ENCODE data around the gene L2HGDH. TPM values are rescaled to one million over a fixed set of nuclear protein-coding genes. Genes with fewer than 3 reads are reported as not detected.
"Not testable (repeated sequence)": the region's sequence is repeated elsewhere in the genome, so short reads cannot be mapped to it uniquely, and the experiment has no call there.

L2HGDH gene
- total RNA-seq, 2 experiments from 2014 or later = 12.7 to 13.6 TPM

DNA sequence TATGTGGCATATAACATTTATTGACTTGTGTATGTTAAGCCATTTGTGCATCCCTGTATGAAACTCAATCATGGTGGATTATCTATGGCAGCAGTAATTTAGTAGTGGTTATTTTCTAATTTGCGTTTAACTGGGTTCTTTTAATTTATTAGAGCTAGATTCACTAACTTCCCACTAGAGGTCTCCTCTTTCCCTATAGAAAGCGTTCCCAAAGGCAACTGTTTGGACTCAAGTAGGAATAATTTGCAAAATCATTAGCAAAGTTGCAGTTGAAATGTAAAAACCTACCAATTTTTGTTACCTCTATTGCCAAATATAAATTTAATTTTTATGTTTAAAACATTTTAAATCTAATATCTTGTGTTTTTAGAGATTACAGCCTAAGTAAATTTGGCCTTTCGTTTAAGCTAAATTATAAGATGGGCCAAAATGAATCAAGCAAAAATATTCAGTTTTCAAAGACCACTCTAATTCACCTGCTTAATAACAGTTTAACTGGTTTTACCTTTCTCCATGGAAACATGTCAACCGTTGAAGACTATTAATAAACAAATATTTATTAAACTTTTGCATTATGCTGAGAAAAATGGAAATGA, 6.1 kb upstream of the L2HGDH start:
- Mint-ChIP-seq H3K4me1 (ENCODE audit: low read depth) (peaks cover 24% of the 10 kb centered on the region), H3K27ac (no peak overlapping the region), H3K27me3 (ENCODE audit: low read depth) (no peaks in the 10 kb centered on the region), H3K36me3 (ENCODE audit: low read depth) (peaks cover 31% of the 10 kb centered on the region), H3K9me3 (ENCODE audit: insufficient read depth) (peaks cover 10% of the 10 kb centered on the region), H3K4me3 (no peak overlapping the region)
- ChIA-PET POLR2A (interaction anchor here (0.7 kb wide), 1 partner anchor 437 kb away, joined by 4 read pairs; no protein-coding TSS in a partner anchor), CTCF (interaction anchor here (0.6 to 2.7 kb wide), 6 partner anchors 10 to 214 kb away, joined by 3 to 8 read pairs (median 3); partner anchors contain the start of gene MAP4K5)
- DNase-seq (no peak), ATAC-seq (no peak)

DNA sequence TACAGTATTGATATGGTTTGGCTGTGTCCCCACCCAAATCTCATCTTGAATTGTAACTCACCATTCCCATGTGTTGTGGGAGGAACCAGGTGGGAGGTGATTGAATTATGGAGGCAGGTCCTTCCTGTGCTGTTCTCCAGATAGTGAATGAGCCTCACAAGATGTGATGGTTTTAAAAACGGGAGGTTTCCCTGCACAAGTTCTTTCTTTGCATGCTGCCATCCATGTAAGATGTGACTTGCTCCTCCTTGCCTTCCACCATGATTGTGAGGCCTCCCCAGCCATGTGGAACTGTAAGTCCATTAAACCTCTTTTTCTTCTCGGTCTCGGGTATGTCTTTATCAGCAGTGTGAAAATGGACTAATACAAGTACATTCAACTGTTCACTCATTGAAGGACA, 2.1 kb upstream of the L2HGDH start:
- DNase-seq; POLR2A ChIA-PET; ATAC-seq; H3K4me3 Mint-ChIP-seq; CTCF ChIA-PET; H3K27ac Mint-ChIP-seq; H3K27me3 Mint-ChIP-seq (ENCODE audit: low read depth): not testable (repeated sequence)
- Mint-ChIP-seq H3K36me3 (ENCODE audit: low read depth) (peaks cover 31% of the 10 kb centered on the region), H3K4me1 (ENCODE audit: low read depth) (peaks cover 40% of the 10 kb centered on the region), H3K9me3 (ENCODE audit: insufficient read depth) (peaks cover 10% of the 10 kb centered on the region)

DNA sequence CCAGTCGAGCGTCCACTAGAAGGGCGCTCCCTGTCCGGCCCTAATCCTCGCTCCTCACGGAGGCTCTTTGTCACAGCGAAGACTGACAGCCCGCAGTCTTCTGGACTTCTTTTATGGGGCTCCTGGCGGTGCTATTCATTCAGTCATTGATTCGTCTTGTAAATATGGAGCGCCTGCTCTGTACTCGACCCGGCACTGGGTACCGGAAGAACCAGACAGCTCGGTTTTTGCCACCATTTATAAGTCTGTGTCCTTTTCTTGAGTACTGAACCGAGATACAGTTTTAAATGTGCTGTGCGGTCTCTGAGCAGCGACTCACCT, 665 bp upstream of the L2HGDH start:
- Mint-ChIP-seq H3K4me3 (peak overlapping the region; percentile 95), H3K4me1 (ENCODE audit: low read depth) (peaks cover 44% of the 10 kb centered on the region), H3K9me3 (ENCODE audit: insufficient read depth) (peaks cover 10% of the 10 kb centered on the region), H3K27ac (peak overlapping the region; percentile 98), H3K27me3 (ENCODE audit: low read depth) (no peaks in the 10 kb centered on the region), H3K36me3 (ENCODE audit: low read depth) (peaks cover 33% of the 10 kb centered on the region)
- DNase-seq (no peak), ATAC-seq (peak; percentile 47)
- ChIA-PET CTCF (interaction anchor here (0.9 to 3.0 kb wide), 7 partner anchors 8 to 548 kb away, joined by 3 to 50 read pairs (median 3); partner anchors contain the start of genes MAP4K5 and NEMF), POLR2A (interaction anchor here (0.6 to 2.8 kb wide), 8 partner anchors 9 to 548 kb away, joined by 3 to 25 read pairs (median 4); partner anchors contain the start of gene VCPKMT)

DNA sequence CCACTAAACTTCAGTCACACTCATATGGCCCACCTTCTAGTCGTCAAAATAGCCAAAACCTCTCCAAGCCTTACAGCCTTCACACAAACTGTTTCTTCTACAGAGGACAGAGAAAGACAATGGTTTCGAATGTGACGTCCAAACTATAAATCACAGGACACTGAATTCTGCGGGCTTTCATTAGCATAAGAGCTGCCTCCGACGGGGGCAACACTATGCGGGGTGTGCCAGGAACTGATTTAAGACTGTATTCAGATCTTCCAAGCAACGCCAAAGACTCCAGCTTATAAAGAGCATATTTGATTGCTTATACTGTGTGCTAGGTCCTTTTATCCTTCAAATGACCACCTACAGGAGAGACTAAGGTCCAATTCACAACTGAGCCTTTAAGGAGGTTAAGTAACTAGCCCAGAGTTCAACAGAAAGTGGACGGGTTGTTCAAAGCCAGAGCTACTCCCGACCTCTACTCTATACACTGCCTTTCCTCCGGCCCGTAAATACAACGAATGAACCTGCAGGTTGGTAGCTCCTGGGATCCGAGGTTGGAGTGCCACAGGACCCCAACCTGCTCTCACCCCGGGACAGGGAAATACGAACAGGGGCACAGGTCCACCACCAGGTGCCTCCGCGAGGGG, 575 bp downstream of the L2HGDH start:
- POLR2A ChIA-PET = interaction anchor here (0.8 to 2.8 kb wide), 8 partner anchors 10 to 691 kb away, joined by 3 to 25 read pairs (median 4); partner anchors contain the start of genes MGAT2, NIN, RPL36AL and VCPKMT
- ATAC-seq (no peak), DNase-seq (no peak)
- peak overlapping the region; percentile 98 for H3K27ac Mint-ChIP-seq
- H3K9me3 Mint-ChIP-seq (ENCODE audit: insufficient read depth) = peaks cover 10% of the 10 kb centered on the region
- H3K4me3 Mint-ChIP-seq = peak overlapping the region; percentile 95
- H3K27me3 Mint-ChIP-seq (ENCODE audit: low read depth) = no peaks in the 10 kb centered on the region
- H3K36me3 Mint-ChIP-seq (ENCODE audit: low read depth) = peaks cover 33% of the 10 kb centered on the region
- H3K4me1 Mint-ChIP-seq (ENCODE audit: low read depth) = peaks cover 43% of the 10 kb centered on the region
- CTCF ChIA-PET = interaction anchor here (0.9 to 3.0 kb wide), 7 partner anchors 9 to 459 kb away, joined by 3 to 50 read pairs (median 3); partner anchors contain the start of genes MAP4K5 and NEMF

- DNase-seq (no peak), ATAC-seq (no peak)
- ChIA-PET CTCF (interaction anchor here (1.1 to 3.0 kb wide), 3 partner anchors 10 to 458 kb away, joined by 4 to 50 read pairs (median 13); partner anchors contain the start of genes MAP4K5 and NEMF), POLR2A (interaction anchor here (2.7 to 2.8 kb wide), 2 partner anchors 11 to 53 kb away, joined by 14 to 25 read pairs; no protein-coding TSS in a partner anchor)
- Mint-ChIP-seq H3K9me3 (ENCODE audit: insufficient read depth) (peaks cover 10% of the 10 kb centered on the region), H3K27ac (no peak overlapping the region), H3K4me3 (peak overlapping the region; percentile 15), H3K4me1 (ENCODE audit: low read depth) (peaks cover 37% of the 10 kb centered on the region), H3K36me3 (ENCODE audit: low read depth) (peaks cover 26% of the 10 kb centered on the region), H3K27me3 (ENCODE audit: low read depth) (no peaks in the 10 kb centered on the region)
These were observed 1.6 kb downstream of the L2HGDH start for GRCh38 chr14:50310445-50310844.

DNA sequence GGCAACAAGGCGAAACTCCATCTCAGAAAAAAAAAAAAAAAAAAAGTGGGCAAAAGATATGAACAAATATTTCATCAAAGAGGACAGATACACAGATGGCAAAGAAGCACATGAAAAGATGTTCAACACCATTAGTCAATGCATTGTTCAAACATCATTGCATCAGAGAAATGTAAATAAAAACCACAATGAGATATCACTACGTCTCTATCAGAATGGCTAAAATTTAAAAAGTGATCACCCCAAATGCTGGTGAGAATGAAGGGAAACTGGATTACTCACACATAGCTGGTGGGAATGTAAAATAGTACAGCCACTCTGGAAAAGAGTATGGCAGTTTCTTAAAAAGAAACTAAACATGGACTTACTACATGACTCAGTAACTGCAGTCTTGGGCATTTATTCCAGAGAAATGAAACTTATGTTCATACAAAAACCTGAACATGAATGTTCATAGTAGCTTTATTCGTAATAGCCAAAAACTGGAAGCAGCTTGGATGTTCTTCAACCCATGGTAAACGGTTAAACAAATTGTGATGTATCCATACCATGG, 3.6 kb downstream of the L2HGDH start:
- H3K36me3 Mint-ChIP-seq (ENCODE audit: low read depth) = peaks cover 14% of the 10 kb centered on the region
- H3K9me3 Mint-ChIP-seq (ENCODE audit: insufficient read depth) = no peaks in the 10 kb centered on the region
- POLR2A ChIA-PET = no interaction called here
- CTCF ChIA-PET = interaction anchor here (0.8 kb wide), 1 partner anchor 12 kb away, joined by 5 read pairs; no protein-coding TSS in a partner anchor
- no peaks in the 10 kb centered on the region for H3K27me3 Mint-ChIP-seq (ENCODE audit: low read depth)
- peaks cover 27% of the 10 kb centered on the region for H3K4me1 Mint-ChIP-seq (ENCODE audit: low read depth)
- ATAC-seq = no peak
- H3K27ac Mint-ChIP-seq = no peak overlapping the region
- H3K4me3 Mint-ChIP-seq = no peak overlapping the region
- no peak for DNase-seq

DNA sequence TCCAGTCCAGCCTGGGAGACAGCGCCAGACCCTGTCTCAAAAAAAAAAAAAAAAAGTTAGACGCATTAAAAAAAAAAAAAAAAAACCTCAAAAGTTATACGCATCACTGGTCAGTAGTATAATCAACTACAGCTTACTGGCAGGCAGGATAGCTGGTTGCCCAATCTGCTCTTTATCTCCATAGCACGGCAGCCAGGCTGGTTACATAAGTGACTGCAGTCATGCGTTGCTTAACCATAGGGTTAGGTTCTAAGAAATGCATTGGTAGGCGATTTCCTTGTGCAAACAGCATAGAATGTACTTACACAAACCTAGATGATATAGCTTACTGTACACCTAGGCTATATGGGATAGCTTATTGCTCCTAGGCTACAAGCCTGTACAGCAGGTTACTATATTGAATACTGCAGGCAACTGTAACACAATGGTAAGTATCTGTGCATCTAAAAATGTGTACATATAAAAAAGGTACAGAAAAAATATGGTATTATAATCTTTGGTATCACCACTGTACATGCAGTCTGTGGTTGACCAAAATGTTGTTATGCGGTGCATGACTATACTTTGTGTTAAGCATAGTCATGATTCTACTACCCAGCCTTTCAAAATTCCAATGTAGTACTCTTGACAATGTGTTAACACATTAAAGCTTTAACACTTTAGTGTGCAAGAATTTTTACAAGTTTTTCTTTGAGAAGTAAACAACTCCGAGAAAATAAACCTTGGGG, 8.1 kb downstream of the L2HGDH start:
- DNase-seq = no peak
- CTCF ChIA-PET = no interaction called here
- H3K4me3 Mint-ChIP-seq = no peak overlapping the region

DNA sequence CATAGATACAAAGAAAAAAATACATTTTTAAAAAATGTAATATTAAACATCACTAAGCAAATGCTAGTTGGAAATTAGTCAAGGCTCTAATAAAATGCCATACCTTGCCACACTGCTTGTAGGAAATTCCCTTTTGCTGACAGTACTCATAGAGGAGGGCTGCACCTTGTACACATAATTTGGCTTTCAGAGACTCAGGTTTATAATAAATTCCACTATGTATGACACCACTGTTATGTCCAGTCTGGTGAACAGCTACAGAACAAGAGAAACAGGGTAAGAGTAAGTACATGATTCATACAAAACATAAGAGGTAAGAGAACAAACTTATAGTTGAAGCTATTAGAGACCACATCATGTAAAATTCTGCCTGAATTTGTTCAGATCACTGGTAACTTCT, 10.1 kb downstream of the L2HGDH start:
- no peak overlapping the region for H3K4me3 Mint-ChIP-seq
- H3K36me3 Mint-ChIP-seq (ENCODE audit: low read depth) = peaks cover 29% of the 10 kb centered on the region
- H3K27ac Mint-ChIP-seq = no peak overlapping the region
- CTCF ChIA-PET = interaction anchor here (1.0 kb wide), 1 partner anchor 19 kb away, joined by 4 read pairs; no protein-coding TSS in a partner anchor
- DNase-seq = no peak
- POLR2A ChIA-PET = no interaction called here
- no peaks in the 10 kb centered on the region for H3K27me3 Mint-ChIP-seq (ENCODE audit: low read depth)
- no peak for ATAC-seq
- H3K9me3 Mint-ChIP-seq (ENCODE audit: insufficient read depth) = no peaks in the 10 kb centered on the region
- no peaks in the 10 kb centered on the region for H3K4me1 Mint-ChIP-seq (ENCODE audit: low read depth)

More for the DNA sequence above, 8.1 kb downstream of the L2HGDH start:
- H3K4me1 Mint-ChIP-seq (ENCODE audit: low read depth) = peaks cover 7% of the 10 kb centered on the region
- no peak for ATAC-seq
- no peaks in the 10 kb centered on the region for H3K9me3 Mint-ChIP-seq (ENCODE audit: insufficient read depth)
- H3K36me3 Mint-ChIP-seq (ENCODE audit: low read depth) = peaks cover 25% of the 10 kb centered on the region
- POLR2A ChIA-PET = no interaction called here
- H3K27me3 Mint-ChIP-seq (ENCODE audit: low read depth) = no peaks in the 10 kb centered on the region
- H3K27ac Mint-ChIP-seq = no peak overlapping the region

DNA sequence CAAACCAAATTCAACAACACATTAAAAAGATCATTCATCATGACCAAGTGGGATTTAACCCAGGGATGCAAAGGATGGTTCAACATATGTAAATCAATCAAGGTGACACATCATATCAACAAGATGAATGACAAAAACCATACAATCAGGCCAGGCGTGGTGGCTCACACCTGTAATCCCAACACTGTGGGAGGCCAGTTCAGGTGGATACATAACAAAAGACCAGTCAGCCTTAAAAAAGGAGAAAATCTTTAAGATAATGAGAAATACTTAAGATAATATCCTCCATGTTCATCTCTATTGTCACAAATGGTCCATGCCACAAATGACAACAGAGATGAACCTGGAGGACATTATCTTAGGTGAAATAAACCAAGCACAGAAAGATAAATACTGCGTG, 12.4 kb downstream of the L2HGDH start:
- Mint-ChIP-seq H3K27ac (no peak overlapping the region), H3K4me3 (no peak overlapping the region), H3K4me1 (ENCODE audit: low read depth) (no peaks in the 10 kb centered on the region), H3K36me3 (ENCODE audit: low read depth) (peaks cover 27% of the 10 kb centered on the region), H3K9me3 (ENCODE audit: insufficient read depth) (no peaks in the 10 kb centered on the region), H3K27me3 (ENCODE audit: low read depth) (no peaks in the 10 kb centered on the region)
- ATAC-seq (no peak), DNase-seq (no peak)
- CTCF ChIA-PET = no interaction called here
- POLR2A ChIA-PET = no interaction called here

DNA sequence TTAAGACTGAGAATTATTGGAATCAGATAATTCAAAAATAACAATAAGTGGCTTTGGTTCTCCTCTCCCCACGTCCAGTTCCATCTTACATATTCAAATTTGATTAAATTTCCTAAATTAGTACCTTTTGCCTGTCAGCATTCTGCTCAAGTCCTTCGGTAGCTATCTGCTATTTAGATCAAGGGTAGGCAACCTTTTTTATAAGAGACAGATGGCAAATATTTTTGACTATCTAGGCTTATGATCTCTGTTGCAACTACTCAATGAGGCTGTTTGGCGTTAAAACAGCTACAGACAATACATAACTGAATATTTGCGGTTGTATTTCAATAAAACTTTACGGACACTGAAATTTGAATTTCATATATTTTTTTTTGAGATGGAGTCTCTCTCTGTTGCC, 21.7 kb downstream of the L2HGDH start:
- Mint-ChIP-seq H3K27me3 (ENCODE audit: low read depth) (no peaks in the 10 kb centered on the region), H3K27ac (no peak overlapping the region), H3K4me1 (ENCODE audit: low read depth) (no peaks in the 10 kb centered on the region), H3K36me3 (ENCODE audit: low read depth) (peaks cover 27% of the 10 kb centered on the region), H3K4me3 (no peak overlapping the region), H3K9me3 (ENCODE audit: insufficient read depth) (no peaks in the 10 kb centered on the region)
- no peak for ATAC-seq
- DNase-seq = no peak
- ChIA-PET CTCF (no interaction called here), POLR2A (interaction anchor here (0.6 kb wide), 1 partner anchor 40 kb away, joined by 3 read pairs; no protein-coding TSS in a partner anchor)

DNA sequence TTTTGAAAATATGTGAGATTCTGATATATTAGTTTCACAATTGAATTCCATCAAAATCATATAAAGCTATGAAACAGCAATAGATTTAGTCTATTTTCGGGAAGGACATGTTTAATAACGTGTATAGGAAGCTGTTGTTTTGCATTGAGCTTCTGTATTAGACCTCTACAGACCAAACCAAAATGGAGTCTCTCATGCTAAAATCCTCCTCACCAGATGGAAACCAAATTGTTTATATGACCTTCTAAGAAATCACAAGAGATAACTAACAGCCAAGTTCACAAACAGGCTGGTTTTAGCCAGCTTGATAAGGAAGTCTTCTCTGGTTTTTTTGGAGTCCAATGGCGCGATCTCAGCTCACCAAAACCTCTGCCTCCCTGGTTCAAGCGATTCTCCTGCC, 23.9 kb downstream of the L2HGDH start:
- no peaks in the 10 kb centered on the region for H3K9me3 Mint-ChIP-seq (ENCODE audit: insufficient read depth)
- no peak overlapping the region for H3K4me3 Mint-ChIP-seq
- ChIA-PET CTCF (no interaction called here), POLR2A (no interaction called here)
- no peaks in the 10 kb centered on the region for H3K4me1 Mint-ChIP-seq (ENCODE audit: low read depth)
- H3K27me3 Mint-ChIP-seq (ENCODE audit: low read depth) = no peaks in the 10 kb centered on the region
- H3K36me3 Mint-ChIP-seq (ENCODE audit: low read depth) = peaks cover 20% of the 10 kb centered on the region
- DNase-seq = no peak
- ATAC-seq = no peak
- H3K27ac Mint-ChIP-seq = no peak overlapping the region

Data from activated CD8-positive, alpha-beta T cell treated with anti-CD3 and anti-CD28 coated beads, Interleukin-2, amount 10 ng/mL, durations not matched to agents 7 days and 5 days (primary cell).